ENCODE measurements around the gene ZNF423.
A peak's percentile ranks its signal among the peaks of the same experiment; 100 is the strongest.

ZNF423 gene

GRCh38 chr16:49638673-49639610 lies 217.0 kb downstream of the ZNF423 start:
- no peak for DNase-seq
- Histone ChIP-seq H3K27me3 (no peaks in the 10 kb centered on the region), H3K9me3 (no peaks in the 10 kb centered on the region), H3K36me3 (peaks cover 4 to 34% (median 32%) of the 10 kb centered on the region in 3 donors), H3K4me1 (peaks cover 0 to 28% (median 22%) of the 10 kb centered on the region in 4 donors), H3K4me3 (no peak overlapping the region), H3K27ac (peak overlapping the region in 1 of 2 donors; percentile 17)
- intact Hi-C loops (cut with DNase I; ENCODE audit: low total_unique reads), result no loop called here
- TF ChIP-seq CTCF (IDR thresholded peaks at IDR 0.05), result no peak

- Histone ChIP-seq H3K36me3 (peaks cover 4 to 34% (median 32%) of the 10 kb centered on the region in 3 donors), H3K4me1 (peaks cover 0 to 27% (median 22%) of the 10 kb centered on the region in 4 donors), H3K4me3 (no peak overlapping the region), H3K27me3 (no peaks in the 10 kb centered on the region), H3K27ac (no peak overlapping the region), H3K9me3 (no peaks in the 10 kb centered on the region)
- TF ChIP-seq CTCF (IDR thresholded peaks at IDR 0.05), result no peak
- DNase-seq, result no peak
- intact Hi-C loops (cut with DNase I; ENCODE audit: low total_unique reads), result no loop called here
These were observed 217.8 kb downstream of the ZNF423 start for GRCh38 chr16:49637933-49638672.

GRCh38 chr16:49637511-49637910 lies 218.4 kb downstream of the ZNF423 start:
- no peaks in the 10 kb centered on the region for H3K27me3 ChIP-seq
- DNase-seq, result peak in 1 of 2 donors; percentile 53
- H3K27ac ChIP-seq, result no peak overlapping the region
- peaks cover 4 to 34% (median 32%) of the 10 kb centered on the region in 3 donors for H3K36me3 ChIP-seq
- H3K4me3 ChIP-seq, result no peak overlapping the region
- TF ChIP-seq CTCF (IDR thresholded peaks at IDR 0.05), result no peak
- peaks cover 0 to 27% (median 22%) of the 10 kb centered on the region in 4 donors for H3K4me1 ChIP-seq
- intact Hi-C loops (cut with DNase I; ENCODE audit: low total_unique reads), result no loop called here
- H3K9me3 ChIP-seq, result no peaks in the 10 kb centered on the region

GRCh38 chr16:49636608-49637007 lies 219.3 kb downstream of the ZNF423 start:
- peaks cover 0 to 34% (median 27%) of the 10 kb centered on the region in 4 donors for H3K4me1 ChIP-seq
- no peak overlapping the region for H3K27ac ChIP-seq
- intact Hi-C loops (cut with DNase I; ENCODE audit: low total_unique reads), result no loop called here
- no peaks in the 10 kb centered on the region for H3K27me3 ChIP-seq
- no peaks in the 10 kb centered on the region for H3K9me3 ChIP-seq
- H3K4me3 ChIP-seq, result no peak overlapping the region
- TF ChIP-seq CTCF (IDR thresholded peaks at IDR 0.05), result no peak
- peak in 1 of 2 donors; percentile 49 for DNase-seq
- peaks cover 4 to 34% (median 32%) of the 10 kb centered on the region in 3 donors for H3K36me3 ChIP-seq

GRCh38 chr16:49635591-49636581 lies 220.0 kb downstream of the ZNF423 start:
- intact Hi-C loops (cut with DNase I; ENCODE audit: low total_unique reads), result no loop called here
- H3K4me1 ChIP-seq, result peaks cover 0 to 36% (median 30%) of the 10 kb centered on the region in 4 donors
- H3K4me3 ChIP-seq, result no peak overlapping the region
- DNase-seq, result peak in 1 of 2 donors; percentile 61
- H3K27me3 ChIP-seq, result no peaks in the 10 kb centered on the region
- TF ChIP-seq CTCF (IDR thresholded peaks at IDR 0.05), result no peak
- no peaks in the 10 kb centered on the region for H3K9me3 ChIP-seq
- peaks cover 4 to 34% (median 32%) of the 10 kb centered on the region in 3 donors for H3K36me3 ChIP-seq
- H3K27ac ChIP-seq, result no peak overlapping the region

Data from tibial artery (tissue), 4 donors.